Kidney (tissue), 14 donors: ENCODE data around the gene JAZF1. TPM values are rescaled to one million over a fixed set of nuclear protein-coding genes. Genes with fewer than 3 reads are reported as not detected.

ENCODE experiments used
- DNase-seq, 5 donors: peaks; one replicate each; pipeline ENCODE4 v3.0.0-alpha.2; 2013 to 2020
- FAIRE-seq: peaks from 2 replicates; lab custom pipeline; 2012; peaks lifted over from hg19 to GRCh38; lab: Jason Lieb, UNC
- H3K27ac ChIP-seq, 2 donors: one replicate each; pipeline ENCODE4 v1.7.0; 2013; ENCODE audit warnings: low read depth in 2 of 2, low read length in 2 of 2, inconsistent platforms in 1 of 2
- H3K27me3 ChIP-seq: one replicate; pipeline ENCODE4 v1.7.1; 2013; ENCODE audit warnings: low read length, inconsistent platforms; ENCODE audit not compliant: control insufficient read depth, insufficient read depth
- H3K36me3 ChIP-seq, 3 donors: one replicate each; pipeline versions ENCODE4 v1.7.0 to v1.7.1; 2013; ENCODE audit warnings: low read length in 3 of 3, control low read depth in 1 of 3, inconsistent platforms in 1 of 3; ENCODE audit not compliant: insufficient read depth in 3 of 3, control insufficient read depth in 2 of 3
- H3K4me1 ChIP-seq, 3 donors: one replicate each; pipeline versions ENCODE4 v1.7.0 to v1.7.1; 2013; ENCODE audit warnings: low read length in 3 of 3, inconsistent platforms in 1 of 3, low read depth in 1 of 3; ENCODE audit not compliant: control insufficient read depth in 2 of 3, insufficient read depth in 2 of 3
- H3K4me3 ChIP-seq, 3 donors: one replicate each; pipeline versions ENCODE4 v1.7.0 to v1.8.1; 2013; ENCODE audit warnings: low read length in 3 of 3, control low read depth in 1 of 3, inconsistent platforms in 1 of 3
- H3K9ac ChIP-seq, 3 donors: one replicate each; pipeline versions ENCODE4 v1.7.0 to v1.7.1; 2013; ENCODE audit warnings: low read length in 3 of 3, control low read depth in 1 of 3, inconsistent platforms in 1 of 3
- H3K9me3 ChIP-seq, 3 donors: one replicate each; pipeline versions ENCODE4 v1.7.0 to v1.7.1; 2013; ENCODE audit warnings: low read length in 3 of 3, control low read depth in 1 of 3, inconsistent platforms in 1 of 3; ENCODE audit not compliant: control insufficient read depth in 2 of 3, insufficient read depth in 1 of 3
- CTCF ChIP-seq: IDR thresholded peaks from 3 replicates; pipeline ENCODE4 v1.5.1; 2012; ENCODE audit warnings: mild to moderate bottlenecking, moderate library complexity, borderline replicate concordance; ENCODE audit not compliant: insufficient read depth; ENCODE audit errors: extremely low read depth
- intact Hi-C: fragments of 100-400 bp; cut with DNase I; formaldehyde crosslinking; loops from one replicate; pipeline ENCODE4 v1.11.1; 2022
- polyA plus RNA-seq: library from polyadenylated mRNA; stranded (reverse); fragments of 350-450 nt; fragmentation: Illumina TruSeq; extraction: RNeasy Lipid Tissue Mini Kit (QIAGEN cat#74804); gene quantifications from one replicate; pipeline ENCODE4 v1.2.3, GENCODE V29; 2014; ENCODE audit warnings: low read depth, low replicate concordance; ENCODE audit not compliant: insufficient read depth
- total RNA-seq: library from RNA; stranded (reverse); fragmentation: NEBNext Ultra II Directional; extraction: Animal tissue kit (Norgen Biotek cat#: 25700); gene quantifications from one replicate; pipeline ENCODE4 v1.2.1, GENCODE V29; 2021
- donor health status: control.
- donor health status: control.
- donor health status: control.
- donor health status: control.
- donor health status: control.
- donor health status: DM: yes; HTN: yes; CAD: no.
- donor health status: Normal renal cell carcinoma (clear cell type).

Gene JAZF1
- total and polyA plus RNA-seq, 2 donors from 2014 or later, result 5.7 to 13.1 TPM

GRCh38 chr7:28081016-28081415 is 99.6 kb downstream of the JAZF1 start:
- no peak for TF ChIP-seq CTCF
- no peak for FAIRE-seq
- no peak for DNase-seq
- Histone ChIP-seq H3K27me3 (no peaks in the 10 kb centered on the region), H3K27ac (no peak overlapping the region), H3K9ac (no peak overlapping the region), H3K4me1 (no peaks in the 10 kb centered on the region), H3K9me3 (no peaks in the 10 kb centered on the region), H3K36me3 (no peaks in the 10 kb centered on the region), H3K4me3 (no peak overlapping the region)
- intact Hi-C loops, result no loop called here

GRCh38 chr7:28078036-28078901 is 102.3 kb downstream of the JAZF1 start:
- intact Hi-C loops, result no loop called here
- peak in 1 of 5 donors; percentile 70 for DNase-seq
- no peaks in the 10 kb centered on the region for H3K9me3 ChIP-seq

GRCh38 chr7:28077616-28078015 is 103.0 kb downstream of the JAZF1 start:
- intact Hi-C loops, result no loop called here
- Histone ChIP-seq H3K27me3 (no peaks in the 10 kb centered on the region), H3K9me3 (no peaks in the 10 kb centered on the region), H3K36me3 (no peaks in the 10 kb centered on the region), H3K4me1 (no peaks in the 10 kb centered on the region), H3K9ac (no peak overlapping the region), H3K4me3 (no peak overlapping the region), H3K27ac (no peak overlapping the region)
- no peak for DNase-seq
- no peak for TF ChIP-seq CTCF
- no peak for FAIRE-seq

More at GRCh38 chr7:28078036-28078901, 102.3 kb downstream of the JAZF1 start:
- H3K9ac ChIP-seq, result no peak overlapping the region
- no peak overlapping the region for H3K27ac ChIP-seq
- H3K36me3 ChIP-seq, result no peaks in the 10 kb centered on the region
- no peaks in the 10 kb centered on the region for H3K4me1 ChIP-seq
- no peaks in the 10 kb centered on the region for H3K27me3 ChIP-seq
- no peak overlapping the region for H3K4me3 ChIP-seq
- TF ChIP-seq CTCF, result peak; percentile 95
- FAIRE-seq, result peak; percentile 8
